ENCODE results near the gene SFN. TPM values are rescaled to one million over a fixed set of nuclear protein-coding genes. Genes with fewer than 3 reads are reported as not detected.

The SFN gene
- 0.12 and 0.33 TPM in 2 replicates for total RNA-seq

DNA sequence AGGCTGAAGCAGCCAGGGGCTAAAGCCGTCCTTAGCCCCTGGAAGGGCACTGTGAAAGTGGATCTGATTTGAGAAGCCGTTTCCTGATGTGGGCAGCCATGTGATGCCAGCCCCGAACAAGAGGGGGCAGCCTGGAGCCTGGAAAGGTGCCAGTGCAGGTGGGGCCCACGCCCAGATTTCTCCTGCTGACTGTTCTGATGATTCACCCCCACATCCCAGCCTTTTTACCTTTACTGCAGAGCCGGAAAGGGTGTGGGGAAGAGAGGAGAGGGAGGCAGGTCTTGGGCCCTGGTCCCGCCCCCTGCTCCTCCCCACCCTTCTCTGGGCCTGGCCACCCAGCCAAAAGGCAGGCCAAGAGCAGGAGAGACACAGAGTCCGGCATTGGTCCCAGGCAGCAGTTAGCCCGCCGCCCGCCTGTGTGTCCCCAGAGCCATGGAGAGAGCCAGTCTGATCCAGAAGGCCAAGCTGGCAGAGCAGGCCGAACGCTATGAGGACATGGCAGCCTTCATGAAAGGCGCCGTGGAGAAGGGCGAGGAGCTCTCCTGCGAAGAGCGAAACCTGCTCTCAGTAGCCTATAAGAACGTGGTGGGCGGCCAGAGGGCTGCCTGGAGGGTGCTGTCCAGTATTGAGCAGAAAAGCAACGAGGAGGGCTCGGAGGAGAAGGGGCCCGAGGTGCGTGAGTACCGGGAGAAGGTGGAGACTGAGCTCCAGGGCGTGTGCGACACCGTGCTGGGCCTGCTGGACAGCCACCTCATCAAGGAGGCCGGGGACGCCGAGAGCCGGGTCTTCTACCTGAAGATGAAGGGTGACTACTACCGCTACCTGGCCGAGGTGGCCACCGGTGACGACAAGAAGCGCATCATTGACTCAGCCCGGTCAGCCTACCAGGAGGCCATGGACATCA, at the start of gene SFN:
Gene SFN (plus strand): TSS at position 369 of the 904 bp plus-strand sequence. CDS start 64 bp downstream, at position 433.

DNA sequence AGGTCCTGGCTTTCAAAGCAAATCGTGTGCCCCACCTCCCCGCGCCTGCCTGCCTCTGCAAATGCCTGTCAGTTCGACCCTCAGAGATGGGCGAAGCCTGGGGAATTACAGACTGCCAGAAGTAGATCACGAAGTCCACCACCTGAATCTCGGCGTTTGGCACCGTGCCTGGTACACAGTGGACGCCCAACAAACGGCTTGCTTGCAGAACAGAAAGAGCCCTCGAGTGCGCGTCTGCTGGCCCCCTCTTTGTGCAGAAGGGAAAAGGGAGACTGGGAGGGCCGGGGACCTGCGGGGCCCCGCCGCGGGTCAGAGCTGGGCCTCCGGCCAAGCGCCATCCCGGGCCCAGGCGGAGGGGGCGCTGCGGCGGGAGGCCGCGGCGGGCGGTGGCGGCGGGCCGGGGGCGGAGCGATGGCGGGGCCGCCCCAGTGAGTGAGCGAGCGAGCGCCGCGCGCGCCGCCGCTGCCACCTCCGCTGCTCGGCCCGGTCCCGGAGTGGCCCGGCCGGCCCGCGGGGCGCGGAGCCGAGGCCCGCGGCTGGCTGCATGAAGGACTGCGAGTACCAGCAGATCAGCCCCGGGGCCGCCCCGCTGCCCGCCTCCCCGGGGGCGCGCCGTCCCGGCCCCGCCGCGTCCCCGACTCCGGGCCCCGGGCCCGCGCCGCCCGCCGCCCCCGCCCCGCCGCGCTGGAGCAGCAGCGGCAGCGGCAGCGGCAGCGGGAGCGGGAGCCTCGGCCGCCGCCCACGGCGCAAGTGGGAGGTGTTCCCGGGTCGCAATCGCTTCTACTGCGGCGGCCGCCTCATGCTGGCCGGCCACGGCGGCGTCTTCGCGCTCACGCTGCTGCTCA, 36.5 kb upstream of the SFN start, which contains the start of gene ZDHHC18:
Gene ZDHHC18 (plus strand): TSS at position 428 of the 845 bp plus-strand sequence. CDS start 117 bp downstream, at position 545.

DNA sequence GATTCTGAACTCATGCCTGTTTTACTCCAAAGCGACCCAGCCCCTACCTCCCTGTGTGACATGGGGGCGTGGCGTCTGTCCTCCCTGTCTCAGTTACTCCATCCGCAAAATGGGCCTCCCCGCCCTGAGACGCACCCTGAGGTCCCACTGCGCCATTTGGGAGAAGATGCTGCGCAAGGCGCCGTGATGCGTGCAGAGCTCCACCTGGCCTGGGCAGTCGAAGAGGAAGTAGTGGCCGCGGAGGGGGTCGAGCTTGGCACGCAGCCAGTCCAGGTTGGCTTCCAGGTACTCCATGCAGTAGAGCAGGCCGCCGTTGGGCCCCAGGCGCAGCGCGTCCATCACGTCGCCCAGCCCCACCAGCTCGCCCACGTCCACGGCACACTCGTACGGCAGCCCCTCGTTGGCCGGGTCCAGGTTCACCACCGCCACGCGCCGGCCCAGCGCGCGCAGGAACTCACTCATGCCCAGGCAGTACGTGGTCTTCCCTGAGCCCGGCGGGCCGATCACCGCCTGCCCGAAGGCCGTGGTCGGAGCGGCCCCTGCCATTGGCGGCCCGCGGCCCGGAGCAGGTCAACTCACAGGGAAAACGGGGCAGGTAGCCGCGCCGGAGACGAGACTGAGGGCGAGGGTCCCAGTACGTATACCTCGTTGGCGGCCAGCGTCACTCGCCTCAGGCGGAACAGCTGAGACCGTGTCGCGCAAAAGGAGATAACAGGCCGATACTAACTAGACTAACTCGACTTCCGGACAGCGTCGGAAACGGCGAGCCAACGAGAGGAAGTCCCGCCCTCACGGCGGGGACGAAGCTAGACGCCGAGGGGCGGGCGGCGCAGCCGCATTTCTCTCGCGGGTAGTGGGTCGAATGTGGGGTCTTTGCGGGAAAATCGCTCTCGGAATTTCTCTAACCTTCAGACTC, 26.9 kb downstream of the SFN start, which contains the start of gene GPN2:
Gene GPN2 (minus strand): TSS at position 733 of the 916 bp plus-strand sequence. CDS start 187 bp downstream, at position 546.

DNA sequence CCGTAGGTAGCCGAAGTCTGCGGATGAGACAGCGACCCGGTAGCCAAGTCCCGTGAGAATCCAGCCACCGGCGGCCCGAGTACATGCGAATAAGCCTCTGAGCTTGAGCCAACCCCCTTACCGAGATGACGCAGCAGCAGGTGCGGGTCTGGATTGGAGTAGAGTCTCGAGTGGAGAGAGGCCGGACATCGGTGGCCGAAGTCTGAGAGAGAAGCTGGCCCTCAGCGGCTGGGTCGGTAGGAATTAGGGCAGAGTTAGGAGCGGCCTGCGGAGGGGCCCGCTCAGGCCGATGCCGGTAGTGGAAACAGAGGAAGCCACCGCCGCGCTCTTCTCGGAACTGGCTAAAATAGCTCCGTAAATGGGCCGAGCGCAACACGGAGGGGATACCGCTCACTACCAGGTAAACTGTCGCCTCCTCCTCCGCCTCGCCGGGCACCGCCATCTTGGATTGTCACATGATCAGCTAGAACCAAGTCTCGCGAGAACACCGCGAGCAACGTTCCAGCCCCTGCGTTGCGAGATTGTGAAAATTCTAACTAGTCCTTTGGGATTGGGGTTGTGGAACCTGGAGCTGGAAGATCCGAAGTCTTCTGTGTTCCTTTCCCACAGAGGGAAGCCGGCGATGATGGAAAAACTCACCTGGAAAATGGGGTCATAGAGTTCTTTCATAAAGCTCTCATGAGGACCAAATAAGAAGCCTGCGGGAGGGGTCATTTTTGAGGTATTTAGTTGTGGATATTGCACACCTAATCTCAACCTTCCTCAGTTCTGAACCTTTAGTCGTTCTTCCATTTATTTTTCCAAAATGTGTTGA, 37.3 kb downstream of the SFN start, which contains the start of gene GPATCH3:
Gene GPATCH3 (minus strand): TSS at position 467 of the 814 bp plus-strand sequence. CDS start 25 bp downstream, at position 442.

Other genes starting within 250 kb of the SFN start
- 15.9 and 20.3 TPM in 2 replicates for gene ARID1A, start 167.1 kb upstream of the SFN start, total RNA-seq
- gene PIGV, start 75.2 kb upstream of the SFN start, total RNA-seq = 13.8 and 22.6 TPM in 2 replicates
- 7.6 and 10.0 TPM in 2 replicates for gene ZDHHC18, start 36.5 kb upstream of the SFN start, total RNA-seq
- gene GPN2, start 27.1 kb downstream of the SFN start, total RNA-seq = 9.8 and 11.1 TPM in 2 replicates
- gene GPATCH3, start 37.3 kb downstream of the SFN start, total RNA-seq = 8.4 and 8.7 TPM in 2 replicates
- not detected in 2 replicates for gene NR0B2, start 50.8 kb downstream of the SFN start, total RNA-seq
- 27.2 and 44.3 TPM in 2 replicates for gene NUDC, start 58.6 kb downstream of the SFN start, total RNA-seq
- gene KDF1, start 97.3 kb downstream of the SFN start, total RNA-seq = not detected in 2 replicates
- 28.4 and 62.3 TPM in 2 replicates for gene TRNP1, start 130.5 kb downstream of the SFN start, total RNA-seq
- gene TENT5B, start 149.7 kb downstream of the SFN start, total RNA-seq = 1.4 and 5.4 TPM in 2 replicates

Measured in uterine smooth muscle cell (primary cell).